ENCODE measurements around the gene TBC1D4. TPM values are rescaled to one million over a fixed set of nuclear protein-coding genes. Genes with fewer than 3 reads are reported as not detected.
A peak's percentile ranks its signal among the peaks of the same experiment; 100 is the strongest.

The TBC1D4 gene, protein sequence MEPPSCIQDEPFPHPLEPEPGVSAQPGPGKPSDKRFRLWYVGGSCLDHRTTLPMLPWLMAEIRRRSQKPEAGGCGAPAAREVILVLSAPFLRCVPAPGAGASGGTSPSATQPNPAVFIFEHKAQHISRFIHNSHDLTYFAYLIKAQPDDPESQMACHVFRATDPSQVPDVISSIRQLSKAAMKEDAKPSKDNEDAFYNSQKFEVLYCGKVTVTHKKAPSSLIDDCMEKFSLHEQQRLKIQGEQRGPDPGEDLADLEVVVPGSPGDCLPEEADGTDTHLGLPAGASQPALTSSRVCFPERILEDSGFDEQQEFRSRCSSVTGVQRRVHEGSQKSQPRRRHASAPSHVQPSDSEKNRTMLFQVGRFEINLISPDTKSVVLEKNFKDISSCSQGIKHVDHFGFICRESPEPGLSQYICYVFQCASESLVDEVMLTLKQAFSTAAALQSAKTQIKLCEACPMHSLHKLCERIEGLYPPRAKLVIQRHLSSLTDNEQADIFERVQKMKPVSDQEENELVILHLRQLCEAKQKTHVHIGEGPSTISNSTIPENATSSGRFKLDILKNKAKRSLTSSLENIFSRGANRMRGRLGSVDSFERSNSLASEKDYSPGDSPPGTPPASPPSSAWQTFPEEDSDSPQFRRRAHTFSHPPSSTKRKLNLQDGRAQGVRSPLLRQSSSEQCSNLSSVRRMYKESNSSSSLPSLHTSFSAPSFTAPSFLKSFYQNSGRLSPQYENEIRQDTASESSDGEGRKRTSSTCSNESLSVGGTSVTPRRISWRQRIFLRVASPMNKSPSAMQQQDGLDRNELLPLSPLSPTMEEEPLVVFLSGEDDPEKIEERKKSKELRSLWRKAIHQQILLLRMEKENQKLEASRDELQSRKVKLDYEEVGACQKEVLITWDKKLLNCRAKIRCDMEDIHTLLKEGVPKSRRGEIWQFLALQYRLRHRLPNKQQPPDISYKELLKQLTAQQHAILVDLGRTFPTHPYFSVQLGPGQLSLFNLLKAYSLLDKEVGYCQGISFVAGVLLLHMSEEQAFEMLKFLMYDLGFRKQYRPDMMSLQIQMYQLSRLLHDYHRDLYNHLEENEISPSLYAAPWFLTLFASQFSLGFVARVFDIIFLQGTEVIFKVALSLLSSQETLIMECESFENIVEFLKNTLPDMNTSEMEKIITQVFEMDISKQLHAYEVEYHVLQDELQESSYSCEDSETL (N-terminal part only)
- 42.9 TPM for total RNA-seq (ENCODE audit: insufficient read depth, low replicate concordance)

DNA sequence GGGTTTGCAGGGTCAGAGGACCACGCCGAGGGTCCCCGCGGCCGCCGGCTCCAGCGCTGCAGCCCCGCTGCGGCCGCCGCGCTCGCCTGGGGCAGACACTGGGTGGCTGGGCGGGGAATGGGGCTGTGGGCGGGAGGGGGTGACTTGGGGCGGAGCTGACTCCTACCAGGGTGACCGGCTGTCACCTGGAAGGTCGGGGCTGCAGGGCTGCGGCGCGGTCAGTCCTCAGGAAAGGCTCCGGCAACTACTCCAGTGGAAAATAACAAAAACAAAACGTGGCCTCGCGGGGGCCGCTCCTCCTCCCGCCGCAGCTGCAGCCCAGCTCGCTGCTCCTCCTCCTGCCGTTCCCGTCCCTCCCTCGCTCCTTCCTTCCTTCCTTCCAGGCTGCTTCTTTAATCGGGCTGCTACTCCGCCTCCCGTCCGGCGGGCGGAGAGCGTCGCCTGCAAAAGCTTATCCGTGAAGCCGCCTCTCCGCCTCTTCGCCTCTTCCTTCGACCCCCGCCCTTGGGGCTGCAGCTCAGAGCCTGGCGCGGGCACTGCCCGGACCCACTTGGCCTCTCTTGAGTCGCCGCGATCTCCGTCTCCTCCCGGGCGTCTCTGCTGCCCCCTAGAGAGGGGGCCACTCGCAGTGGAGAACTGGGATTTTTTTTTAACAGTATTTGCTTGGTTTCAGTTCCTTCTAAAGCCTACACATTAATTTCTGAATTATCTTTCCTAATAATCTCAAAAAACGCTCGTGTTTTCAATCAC lies at the start of gene TBC1D4:
Gene TBC1D4, minus strand, starts transcription at position 100 of the 750 bp plus-strand sequence. CDS start 402 bp downstream, outside the sequence.
- peak; percentile 98 for DNase-seq (ENCODE audit: low spot score)

DNA sequence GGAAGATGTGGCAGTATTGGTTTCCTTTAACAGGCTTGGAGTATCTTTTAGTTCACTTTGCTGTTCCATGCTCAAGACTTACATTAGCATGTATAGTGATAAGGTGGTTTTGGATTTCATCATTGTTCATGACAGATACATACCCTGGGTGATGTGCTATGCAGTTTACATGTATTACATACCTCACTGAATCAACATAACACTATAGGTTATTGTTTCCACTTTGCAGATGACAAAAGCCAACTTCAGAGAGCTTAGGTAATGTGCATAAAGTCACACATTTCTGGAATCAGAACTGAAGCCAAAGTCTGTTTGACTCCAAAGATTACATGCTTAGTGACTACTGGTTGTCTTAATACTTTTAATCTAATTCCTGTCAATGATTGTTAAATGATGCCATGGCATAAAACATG lies 48.6 kb upstream of the TBC1D4 start:
- no peak for DNase-seq (ENCODE audit: low spot score)

DNA sequence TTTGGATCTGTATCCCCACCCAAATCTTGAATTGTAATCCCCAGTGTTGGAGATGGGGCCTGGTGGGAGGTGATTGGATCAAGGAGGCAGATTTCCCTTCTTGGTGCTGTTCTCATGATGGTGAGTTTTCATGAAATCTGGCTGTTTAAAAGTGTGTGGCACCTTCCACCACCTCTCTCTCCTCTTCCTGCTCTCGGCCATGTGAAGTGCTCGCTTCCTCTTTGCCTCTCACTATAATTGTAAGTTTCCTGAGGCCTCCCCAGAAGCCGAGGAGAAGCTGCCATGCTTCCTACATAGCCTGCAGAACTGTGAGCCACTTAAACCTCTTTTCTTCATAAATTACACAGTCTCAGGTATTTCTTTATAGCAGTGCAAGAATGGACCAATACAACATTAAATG lies 40.0 kb upstream of the TBC1D4 start:
- no peak for DNase-seq (ENCODE audit: low spot score)

- DNase-seq (ENCODE audit: low spot score), result no peak
Measured at GRCh38 chr13:75518439-75519088, 36.6 kb upstream of the TBC1D4 start.

GRCh38 chr13:75514080-75514995 lies 32.4 kb upstream of the TBC1D4 start:
- no peak for DNase-seq (ENCODE audit: low spot score)

GRCh38 chr13:75513271-75513670 lies 31.3 kb upstream of the TBC1D4 start:
- DNase-seq (ENCODE audit: low spot score), result peak; percentile 8

GRCh38 chr13:75512253-75512652 lies 30.3 kb upstream of the TBC1D4 start:
- DNase-seq (ENCODE audit: low spot score), result peak; percentile 30

GRCh38 chr13:75511051-75511625 lies 29.2 kb upstream of the TBC1D4 start:
- no peak for DNase-seq (ENCODE audit: low spot score)

GRCh38 chr13:75508002-75508548 lies 26.1 kb upstream of the TBC1D4 start:
- no peak for DNase-seq (ENCODE audit: low spot score)

DNA sequence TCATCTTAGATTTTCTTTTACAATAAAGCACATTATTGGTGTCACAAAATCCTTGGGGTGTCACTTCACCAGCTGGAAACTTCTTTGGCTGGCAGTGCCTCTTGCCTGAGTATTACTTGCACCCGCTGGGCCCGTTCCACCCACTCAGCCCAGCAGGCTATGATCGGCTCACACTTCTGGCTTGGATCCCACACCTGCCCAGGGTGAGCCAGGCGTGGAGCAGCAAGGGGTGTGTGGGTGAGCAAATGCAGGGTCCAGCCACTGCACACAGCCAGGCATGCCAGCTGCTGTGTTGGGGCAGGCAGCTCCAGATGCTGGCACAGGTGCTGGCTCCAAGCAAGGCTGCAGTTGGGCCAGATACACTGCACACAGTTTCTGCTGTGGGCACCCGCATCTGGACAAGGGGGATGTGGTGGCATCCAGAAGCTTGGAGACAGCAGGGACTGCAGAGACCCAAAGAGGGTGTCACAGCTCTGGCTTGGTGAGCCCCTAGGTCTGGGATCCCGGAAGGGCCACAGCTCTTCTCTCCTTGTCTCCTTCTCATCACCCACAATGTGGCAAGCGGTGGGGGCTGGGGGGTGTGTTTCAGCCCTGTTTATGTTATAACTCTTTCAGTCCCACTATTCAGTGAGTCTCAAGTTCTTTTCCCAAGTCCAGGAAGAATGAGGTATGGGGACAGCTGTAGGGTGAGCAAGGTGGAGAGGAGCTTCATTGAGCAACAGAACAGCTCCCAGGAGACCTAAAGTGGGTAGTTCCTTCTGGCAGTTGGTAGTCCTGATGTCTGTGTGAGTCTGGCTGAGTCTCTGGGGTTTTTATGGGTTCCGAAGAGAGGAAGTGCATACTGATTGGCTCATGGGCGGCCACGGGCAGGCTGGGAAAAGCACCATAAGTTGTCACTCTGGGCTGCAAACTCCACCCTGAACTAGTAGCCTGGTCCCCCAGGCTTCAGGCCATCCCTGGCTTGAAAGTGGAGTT lies 25.3 kb upstream of the TBC1D4 start:
- peak; percentile 9 for DNase-seq (ENCODE audit: low spot score)

GRCh38 chr13:75506018-75506417 lies 24.0 kb upstream of the TBC1D4 start:
- no peak for DNase-seq (ENCODE audit: low spot score)

GRCh38 chr13:75505327-75505726 lies 23.4 kb upstream of the TBC1D4 start:
- peak; percentile 19 for DNase-seq (ENCODE audit: low spot score)

GRCh38 chr13:75495938-75496337 lies 14.0 kb upstream of the TBC1D4 start:
- no peak for DNase-seq (ENCODE audit: low spot score)

- DNase-seq (ENCODE audit: low spot score), result no peak
Measured at GRCh38 chr13:75494491-75494890, 12.5 kb upstream of the TBC1D4 start.

GRCh38 chr13:75493156-75493555 lies 11.2 kb upstream of the TBC1D4 start:
- no peak for DNase-seq (ENCODE audit: low spot score)

DNA sequence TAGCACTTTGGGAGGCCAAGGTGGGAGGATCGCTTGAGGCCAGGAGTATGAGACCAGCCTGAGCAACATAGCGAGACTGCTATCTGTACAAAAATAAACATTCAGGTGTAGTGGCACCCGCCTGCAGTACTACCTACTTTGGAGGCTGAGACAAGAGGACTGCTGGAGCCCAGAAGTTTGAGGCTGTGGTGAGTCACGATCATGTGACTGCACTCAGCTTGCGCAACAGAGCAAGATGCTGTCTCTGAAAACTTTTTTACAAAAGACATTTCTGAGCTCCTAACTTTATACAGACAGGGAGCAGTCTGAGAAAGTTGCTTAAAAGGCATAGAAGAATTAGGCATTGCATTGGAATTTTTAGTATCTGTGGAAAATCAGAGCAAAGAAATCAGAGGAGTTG lies 10.4 kb upstream of the TBC1D4 start:
- DNase-seq (ENCODE audit: low spot score), result no peak

GRCh38 chr13:75491376-75491775 lies 9.4 kb upstream of the TBC1D4 start:
- DNase-seq (ENCODE audit: low spot score), result no peak

Data from umbilical cord (tissue), 2 donors.